Testis (tissue), 3 donors: ENCODE results near the gene DDX25. TPM values are rescaled to one million over a fixed set of nuclear protein-coding genes. Genes with fewer than 3 reads are reported as not detected.

ENCODE experiments used
- DNase-seq: peaks from one replicate; pipeline ENCODE4 v3.0.0-alpha.2; 2019
- H3K27ac ChIP-seq, 2 donors: fragments of 200-600 bp; sonication (generic); one replicate each; pipeline ENCODE4 v1.5.1; 2019
- H3K27me3 ChIP-seq: fragments of 200-600 bp; sonication (generic); one replicate; pipeline ENCODE4 v1.5.1; 2019
- H3K36me3 ChIP-seq: fragments of 200-600 bp; sonication (generic); one replicate; pipeline ENCODE4 v1.5.1; 2017; ENCODE audit warnings: low read depth; ENCODE audit errors: missing control alignments
- H3K4me1 ChIP-seq: fragments of 200-600 bp; sonication (generic); one replicate; pipeline ENCODE4 v1.5.1; 2019
- H3K4me3 ChIP-seq, 2 donors: fragments of 200-600 bp; sonication (generic); one replicate each; pipeline ENCODE4 v1.5.1; 2017 to 2019
- H3K9me3 ChIP-seq: fragments of 200-600 bp; sonication (generic); one replicate; pipeline ENCODE4 v1.5.1; 2017
- CTCF ChIP-seq, 3 experiments: fragments of 450-650 bp in 2 of 3; fragments of 200-600 bp in 1 of 3; sonication (generic) in 1 of 3; IDR thresholded peaks; one replicate each; pipeline ENCODE4 v1.5.1; 2016 to 2019; ENCODE audit warnings: antibody characterized with exemption in 3 of 3, mild to moderate bottlenecking in 2 of 3, moderate library complexity in 1 of 3
- POLR2A ChIP-seq: fragments of 450-650 bp; IDR thresholded peaks from one replicate; pipeline ENCODE4 v1.6.1; 2017; ENCODE audit warnings: antibody characterized with exemption, mild to moderate bottlenecking, moderate library complexity
- WGBS, 2 donors: methylation state at CpG; one replicate each; pipeline ENCODE4 v1.1.5; 2018; 5-methylcytosine and 5-hydroxymethylcytosine counted together
- intact Hi-C: fragments of 100-400 bp; cut with DNase I; formaldehyde crosslinking; loops from one replicate; pipeline ENCODE4 v1.15.1; 2023; ENCODE audit warnings: low total_unique reads
- polyA plus RNA-seq: library from polyadenylated mRNA; stranded (reverse); fragments of 350-450 nt; fragmentation: Illumina TruSeq; extraction: RNeasy Lipid Tissue Mini Kit (QIAGEN cat#74804); gene quantifications from one replicate; pipeline ENCODE4 v1.2.3, GENCODE V29; 2014; ENCODE audit warnings: low read depth, low replicate concordance; ENCODE audit not compliant: insufficient read depth
- total RNA-seq, 2 donors: library from RNA; depleted of rRNA; stranded (reverse); fragments of >200 nt; gene quantifications; one replicate each; pipeline ENCODE4 v1.2.3, GENCODE V29; 2016

The DDX25 gene
- total and polyA plus RNA-seq, 3 donors from 2014 or later = 46.4 to 257 (median 53.8) TPM

GRCh38 chr11:125945011-125945796 is 40.9 kb downstream of the DDX25 start:
- H3K27ac ChIP-seq = no peak overlapping the region
- no peaks in the 10 kb centered on the region for H3K9me3 ChIP-seq
- H3K4me3 ChIP-seq = no peak overlapping the region
- no peaks in the 10 kb centered on the region for H3K27me3 ChIP-seq
- H3K4me1 ChIP-seq = no peaks in the 10 kb centered on the region
- intact Hi-C loops = no loop called here
- TF ChIP-seq CTCF (IDR thresholded peaks at IDR 0.05) (no peak), POLR2A (no peak)
- no peaks in the 10 kb centered on the region for H3K36me3 ChIP-seq
- WGBS, 2 donors = 62 to 81% methylated on average over 15 of the region's 15 CpGs
- no peak for DNase-seq

GRCh38 chr11:125945797-125946520 is 41.7 kb downstream of the DDX25 start, which contains the start of gene VSIG10L2:
Gene VSIG10L2 (plus strand): TSS chr11:125946044. CDS start chr11:125946056, 12 bp downstream.
- 85 to 100% methylated on average over 6 to 8 of the region's 8 CpGs for WGBS, 2 donors
- TF ChIP-seq POLR2A (no peak), CTCF (IDR thresholded peaks at IDR 0.05) (no peak)
- no peaks in the 10 kb centered on the region for H3K36me3 ChIP-seq
- no peak within 1 kb of the TSS for H3K27ac ChIP-seq
- no peaks in the 10 kb centered on the region for H3K9me3 ChIP-seq
- H3K4me1 ChIP-seq = peaks cover 5% of the 10 kb centered on the region
- no peak for DNase-seq
- no peaks in the 10 kb centered on the region for H3K27me3 ChIP-seq
- H3K4me3 ChIP-seq = no peak within 1 kb of the TSS
- intact Hi-C loops = no loop called here

- H3K36me3 ChIP-seq = no peaks in the 10 kb centered on the region
- no peaks in the 10 kb centered on the region for H3K27me3 ChIP-seq
- 93 to 98% methylated on average over 8 to 14 of the region's 14 CpGs for WGBS, 2 donors
- no peak overlapping the region for H3K4me3 ChIP-seq
- intact Hi-C loops = no loop called here
- peaks cover 5% of the 10 kb centered on the region for H3K4me1 ChIP-seq
- DNase-seq = no peak
- H3K27ac ChIP-seq = no peak overlapping the region
- TF ChIP-seq CTCF (IDR thresholded peaks at IDR 0.05) (no peak), POLR2A (no peak)
- no peaks in the 10 kb centered on the region for H3K9me3 ChIP-seq
Observed at GRCh38 chr11:125946712-125947418, 42.6 kb downstream of the DDX25 start.

- no peak for DNase-seq
- WGBS, 2 donors = 67 to 91% methylated on average over 1 to 24 of the region's 24 CpGs
- H3K9me3 ChIP-seq = no peaks in the 10 kb centered on the region
- H3K4me3 ChIP-seq = no peak overlapping the region
- TF ChIP-seq POLR2A (no peak), CTCF (IDR thresholded peaks at IDR 0.05) (no peak)
- H3K27ac ChIP-seq = no peak overlapping the region
- peaks cover 5% of the 10 kb centered on the region for H3K4me1 ChIP-seq
- intact Hi-C loops = no loop called here
- no peaks in the 10 kb centered on the region for H3K27me3 ChIP-seq
- H3K36me3 ChIP-seq = no peaks in the 10 kb centered on the region
Observed at GRCh38 chr11:125947419-125948277, 43.3 kb downstream of the DDX25 start.
